ENCODE results near the gene RTF2. TPM values are rescaled to one million over a fixed set of nuclear protein-coding genes. Genes with fewer than 3 reads are reported as not detected.

RTF2 gene
- total and polyA plus RNA-seq, 11 donors = 50.7 to 114 (median 86.2) TPM

DNA sequence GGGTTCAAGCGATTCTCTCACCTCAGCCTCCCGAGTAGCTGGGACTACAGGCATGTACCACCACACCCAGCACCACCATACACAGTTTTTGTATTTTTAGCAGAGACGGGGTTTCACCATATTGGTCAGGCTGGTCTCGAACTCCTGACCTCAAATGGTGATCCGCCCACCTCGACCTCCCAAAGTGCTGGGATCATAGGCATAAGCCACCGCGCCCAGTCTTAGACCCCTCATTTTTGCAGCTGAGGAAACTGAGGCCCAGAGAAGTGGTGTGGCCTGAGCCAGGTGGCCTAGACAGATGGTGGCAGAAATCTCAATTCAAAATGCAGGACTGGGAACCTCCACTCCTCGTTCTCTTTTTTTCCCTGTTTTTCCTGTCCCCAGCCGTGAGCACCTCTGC, 43.5 kb downstream of the RTF2 start:
- Histone ChIP-seq H3K4me1 (peaks cover 0 to 13% (median 2%) of the 10 kb centered on the region in 12 donors), H3K27ac (no peak overlapping the region), H3K27me3 (no peaks in the 10 kb centered on the region), H3K36me3 (peaks cover 0 to 39% (median 18%) of the 10 kb centered on the region in 9 donors), H3K4me3 (no peak overlapping the region), H3K9me3 (no peaks in the 10 kb centered on the region)
- TF ChIP-seq POLR2A (IDR thresholded peaks at IDR 0.05) = no peak
- TF ChIP-seq, protein P1, sequence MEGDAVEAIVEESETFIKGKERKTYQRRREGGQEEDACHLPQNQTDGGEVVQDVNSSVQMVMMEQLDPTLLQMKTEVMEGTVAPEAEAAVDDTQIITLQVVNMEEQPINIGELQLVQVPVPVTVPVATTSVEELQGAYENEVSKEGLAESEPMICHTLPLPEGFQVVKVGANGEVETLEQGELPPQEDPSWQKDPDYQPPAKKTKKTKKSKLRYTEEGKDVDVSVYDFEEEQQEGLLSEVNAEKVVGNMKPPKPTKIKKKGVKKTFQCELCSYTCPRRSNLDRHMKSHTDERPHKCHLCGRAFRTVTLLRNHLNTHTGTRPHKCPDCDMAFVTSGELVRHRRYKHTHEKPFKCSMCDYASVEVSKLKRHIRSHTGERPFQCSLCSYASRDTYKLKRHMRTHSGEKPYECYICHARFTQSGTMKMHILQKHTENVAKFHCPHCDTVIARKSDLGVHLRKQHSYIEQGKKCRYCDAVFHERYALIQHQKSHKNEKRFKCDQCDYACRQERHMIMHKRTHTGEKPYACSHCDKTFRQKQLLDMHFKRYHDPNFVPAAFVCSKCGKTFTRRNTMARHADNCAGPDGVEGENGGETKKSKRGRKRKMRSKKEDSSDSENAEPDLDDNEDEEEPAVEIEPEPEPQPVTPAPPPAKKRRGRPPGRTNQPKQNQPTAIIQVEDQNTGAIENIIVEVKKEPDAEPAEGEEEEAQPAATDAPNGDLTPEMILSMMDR (IDR thresholded peaks at IDR 0.05) = no peak
- 94 to 96% (median 95%) methylated on average over 10 of the region's 10 CpGs for WGBS, 4 donors
- DNase-seq (no peak), ATAC-seq (no peak)
- intact Hi-C loops (cut with DNase I) = no loop called here

DNA sequence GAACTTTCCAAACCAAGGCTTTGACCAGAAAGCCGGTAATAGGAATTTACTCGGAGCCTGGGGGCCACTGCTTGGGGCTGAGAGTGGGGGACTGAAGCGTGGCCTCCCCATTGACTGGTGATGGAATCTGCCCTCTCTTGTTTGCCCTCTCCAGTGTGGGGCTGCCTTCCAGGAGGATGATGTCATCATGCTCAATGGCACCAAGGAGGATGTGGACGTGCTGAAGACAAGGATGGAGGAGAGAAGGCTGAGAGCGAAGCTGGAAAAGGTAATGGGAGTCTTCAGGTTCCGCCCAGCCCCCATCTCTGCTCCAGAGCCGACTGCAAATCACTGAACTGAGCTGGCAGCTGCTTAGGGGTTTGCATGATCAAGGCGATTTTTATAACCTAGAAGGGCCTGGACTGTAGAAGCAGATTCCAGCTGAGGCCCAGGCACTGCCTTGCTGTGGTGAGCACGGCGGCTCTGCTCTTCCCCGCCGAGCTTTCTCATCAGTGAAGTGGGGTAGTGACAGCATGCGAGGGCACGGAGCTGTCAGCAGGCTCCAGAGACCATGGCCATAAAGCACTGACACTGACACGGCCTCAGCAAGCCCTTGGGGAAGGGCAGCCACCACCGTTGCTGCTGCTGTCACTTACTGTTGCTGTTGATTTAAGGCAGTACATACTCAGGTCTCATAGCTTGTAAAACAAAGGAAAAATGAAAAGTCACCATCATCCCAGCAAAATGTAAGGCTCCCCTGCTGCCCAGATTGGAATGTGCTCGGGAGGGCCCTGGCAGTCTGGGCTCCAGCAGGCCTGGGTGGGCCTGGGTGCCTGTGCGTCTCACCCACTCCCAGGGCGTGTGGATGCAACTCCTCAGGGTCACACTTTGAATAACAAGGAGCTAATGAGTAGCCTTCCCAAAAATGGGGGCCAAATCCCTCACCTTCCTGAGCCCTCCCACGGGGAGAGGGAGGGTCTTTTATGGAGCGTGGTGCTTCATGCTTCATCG, 45.0 kb downstream of the RTF2 start:
- 81 to 84% (median 83%) methylated on average over 22 of the region's 22 CpGs for WGBS, 4 donors
- intact Hi-C loops (cut with DNase I) = no loop called here
- ATAC-seq (no peak), DNase-seq (no peak)
- Histone ChIP-seq H3K4me1 (peaks cover 0 to 15% (median 2%) of the 10 kb centered on the region in 12 donors), H3K4me3 (no peak overlapping the region), H3K9me3 (no peaks in the 10 kb centered on the region), H3K27ac (no peak overlapping the region), H3K27me3 (no peaks in the 10 kb centered on the region), H3K36me3 (peaks cover 0 to 46% (median 34%) of the 10 kb centered on the region in 9 donors)
- no peak for TF ChIP-seq POLR2A (IDR thresholded peaks at IDR 0.05)
- TF ChIP-seq, protein P1 (IDR thresholded peaks at IDR 0.05) = no peak

DNA sequence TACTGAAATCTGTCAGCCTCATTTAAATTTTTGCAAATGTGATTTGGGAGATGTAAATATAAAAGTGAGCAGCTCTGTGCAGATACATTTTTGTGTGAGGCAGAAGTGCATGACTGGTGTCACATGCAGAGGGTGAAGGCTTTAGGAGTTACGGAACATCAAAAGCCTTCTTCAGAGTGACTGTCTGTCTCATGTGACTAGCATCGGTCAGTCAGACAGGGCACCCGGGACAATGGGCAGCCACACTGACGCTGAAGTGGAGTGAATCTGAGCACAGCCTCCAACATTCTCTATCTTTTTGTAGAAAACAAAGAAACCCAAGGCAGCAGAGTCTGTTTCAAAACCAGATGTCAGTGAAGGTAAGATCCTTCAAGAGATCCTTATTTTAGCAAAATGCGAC, 48.2 kb downstream of the RTF2 start:
- Histone ChIP-seq H3K4me3 (no peak overlapping the region), H3K36me3 (peaks cover 0 to 72% (median 54%) of the 10 kb centered on the region in 9 donors), H3K27ac (peak overlapping the region in 1 of 12 donors; percentile 25), H3K9me3 (peaks cover 0 to 22% (median 17%) of the 10 kb centered on the region in 12 donors), H3K4me1 (peaks cover 0 to 15% (median 2%) of the 10 kb centered on the region in 12 donors), H3K27me3 (no peaks in the 10 kb centered on the region)
- WGBS, 4 donors = 74 to 91% (median 80%) methylated on average over 5 of the region's 5 CpGs
- intact Hi-C loops (cut with DNase I) = no loop called here
- DNase-seq = no peak
- ATAC-seq = no peak
- TF ChIP-seq, protein P1 (IDR thresholded peaks at IDR 0.05) = no peak
- TF ChIP-seq POLR2A (IDR thresholded peaks at IDR 0.05) = no peak

DNA sequence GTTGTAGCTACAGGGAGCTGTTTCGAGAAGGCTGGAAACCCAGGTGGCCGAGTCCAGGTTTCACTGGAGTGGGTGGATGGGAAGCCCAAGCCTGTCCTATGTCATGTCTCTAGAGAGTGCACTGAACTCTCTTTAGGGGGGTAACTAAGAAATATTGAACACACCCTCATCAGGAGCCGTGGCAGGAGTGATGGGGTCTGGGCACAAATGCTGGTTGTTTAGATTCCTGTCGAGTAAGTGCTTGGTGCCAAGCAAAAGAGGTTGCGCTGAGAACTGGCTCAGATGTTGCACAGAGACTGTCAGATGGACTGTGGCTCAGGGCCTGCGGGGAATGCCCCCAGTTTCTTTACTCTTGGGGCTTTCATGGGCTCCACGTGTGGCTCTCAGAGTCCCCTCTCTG, 48.8 kb downstream of the RTF2 start:
- Histone ChIP-seq H3K4me3 (no peak overlapping the region), H3K9me3 (peaks cover 0 to 25% (median 17%) of the 10 kb centered on the region in 12 donors), H3K27ac (peak overlapping the region in 1 of 12 donors; percentile 25), H3K4me1 (peaks cover 0 to 15% (median 2%) of the 10 kb centered on the region in 12 donors), H3K36me3 (peaks cover 0 to 72% (median 54%) of the 10 kb centered on the region in 9 donors), H3K27me3 (no peaks in the 10 kb centered on the region)
- DNase-seq = no peak
- intact Hi-C loops (cut with DNase I) = no loop called here
- 95 to 97% (median 97%) methylated on average over 6 to 7 of the region's 7 CpGs for WGBS, 4 donors
- no peak for TF ChIP-seq POLR2A (IDR thresholded peaks at IDR 0.05)
- TF ChIP-seq, protein P1 (IDR thresholded peaks at IDR 0.05) = no peak
- no peak for ATAC-seq

All from heart left ventricle (tissue), 16 donors.